ENCODE measurements around the gene PODXL. TPM values are rescaled to one million over a fixed set of nuclear protein-coding genes. Genes with fewer than 3 reads are reported as not detected.

The PODXL gene
- total and polyA plus RNA-seq, 2 experiments from 2014 or later, result 77.3 to 84.1 TPM

DNA sequence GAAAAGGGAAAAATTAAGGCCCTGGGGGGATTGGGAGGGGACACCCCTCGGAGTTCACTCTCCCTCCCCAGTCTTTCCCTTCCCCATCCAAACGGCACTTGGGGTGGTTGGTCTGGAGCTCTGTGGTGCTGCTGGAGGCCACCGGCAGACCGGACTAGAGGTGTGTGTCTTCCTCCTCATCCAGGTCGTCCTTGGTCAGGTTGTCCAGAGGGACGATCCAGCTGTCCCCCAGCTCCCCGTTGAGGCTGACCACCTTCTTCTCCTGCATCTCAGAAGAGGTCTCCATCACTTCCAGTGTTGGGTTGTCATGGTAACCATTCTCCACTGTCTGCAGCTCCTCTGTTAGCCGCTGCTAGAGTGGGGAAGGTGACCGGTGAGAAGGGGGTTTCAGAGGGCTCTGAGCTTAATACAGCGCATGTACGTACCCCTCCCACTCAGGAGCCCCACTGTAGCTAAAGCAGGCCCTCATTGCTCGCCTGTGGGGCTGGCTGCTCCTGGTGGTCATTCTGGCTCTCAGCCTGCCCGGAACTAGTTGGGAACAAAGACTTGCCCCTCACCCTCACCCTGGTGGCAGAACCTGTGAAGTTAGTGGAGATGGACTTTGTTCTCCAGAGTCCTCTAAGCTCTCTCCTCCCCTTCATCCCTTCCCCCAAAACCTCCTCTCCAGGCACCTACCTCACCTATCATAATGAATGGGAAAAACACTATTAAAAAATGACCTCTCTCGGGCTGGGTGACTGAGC, 52.1 kb downstream of the PODXL start:
- Histone ChIP-seq H3K36me3 (replicated peaks; ENCODE audit: insufficient read depth, low read depth) (no peaks in the 10 kb centered on the region), H2AFZ (no peak overlapping the region), H3K4me3 (no peak overlapping the region), H3K9me2 (replicated peaks; ENCODE audit: insufficient read depth) (no peaks in the 10 kb centered on the region), H3K4me1 (ENCODE audit: insufficient read depth) (peaks cover 10% of the 10 kb centered on the region), H3K27me3 (no peaks in the 10 kb centered on the region), H3K27ac (no peak overlapping the region), H3K79me2 (no peaks in the 10 kb centered on the region), H3K9me3 (ENCODE audit: low read depth) (no peaks in the 10 kb centered on the region), H4K20me1 (ENCODE audit: insufficient read depth, poor library complexity, severe bottlenecking) (no peaks in the 10 kb centered on the region), H3K4me2 (no peak overlapping the region)
- WGBS (ENCODE audit: low lambda C conversion rate, missing lambda C conversion rate), result 91% methylated on average over 14 of the region's 14 CpGs
- DNase-seq (ENCODE audit: low spot score), result no peak
- no peak for TF ChIP-seq EZH2phosphoT487 (IDR thresholded peaks at IDR 0.05; ENCODE audit: low read depth, severe bottlenecking, unreplicated experiment)
- no peak for TF ChIP-seq EZH2 (IDR thresholded peaks at IDR 0.05; ENCODE audit: borderline replicate concordance)
- TF ChIP-seq, protein P1, sequence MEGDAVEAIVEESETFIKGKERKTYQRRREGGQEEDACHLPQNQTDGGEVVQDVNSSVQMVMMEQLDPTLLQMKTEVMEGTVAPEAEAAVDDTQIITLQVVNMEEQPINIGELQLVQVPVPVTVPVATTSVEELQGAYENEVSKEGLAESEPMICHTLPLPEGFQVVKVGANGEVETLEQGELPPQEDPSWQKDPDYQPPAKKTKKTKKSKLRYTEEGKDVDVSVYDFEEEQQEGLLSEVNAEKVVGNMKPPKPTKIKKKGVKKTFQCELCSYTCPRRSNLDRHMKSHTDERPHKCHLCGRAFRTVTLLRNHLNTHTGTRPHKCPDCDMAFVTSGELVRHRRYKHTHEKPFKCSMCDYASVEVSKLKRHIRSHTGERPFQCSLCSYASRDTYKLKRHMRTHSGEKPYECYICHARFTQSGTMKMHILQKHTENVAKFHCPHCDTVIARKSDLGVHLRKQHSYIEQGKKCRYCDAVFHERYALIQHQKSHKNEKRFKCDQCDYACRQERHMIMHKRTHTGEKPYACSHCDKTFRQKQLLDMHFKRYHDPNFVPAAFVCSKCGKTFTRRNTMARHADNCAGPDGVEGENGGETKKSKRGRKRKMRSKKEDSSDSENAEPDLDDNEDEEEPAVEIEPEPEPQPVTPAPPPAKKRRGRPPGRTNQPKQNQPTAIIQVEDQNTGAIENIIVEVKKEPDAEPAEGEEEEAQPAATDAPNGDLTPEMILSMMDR (IDR thresholded peaks at IDR 0.05; ENCODE audit: poor library complexity), result no peak

DNA sequence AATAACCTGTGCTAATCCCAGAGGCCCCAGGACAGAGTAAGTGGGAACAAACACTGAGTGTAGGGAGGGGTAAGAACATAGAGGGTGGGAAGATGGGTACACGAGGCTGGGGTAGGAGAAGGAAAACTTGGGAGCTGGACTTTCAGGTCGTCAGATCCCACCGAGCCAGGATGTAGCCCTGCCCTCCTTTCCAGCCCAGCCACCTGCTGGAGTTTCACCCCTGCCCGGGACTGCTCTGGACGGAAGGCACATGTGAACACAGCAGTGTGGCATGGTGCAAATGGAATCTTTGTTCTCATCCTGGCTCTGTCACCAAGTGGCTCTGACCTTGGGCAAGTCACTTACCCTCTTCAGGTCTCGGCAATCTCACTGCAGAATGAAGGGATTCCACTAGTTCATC, 52.8 kb downstream of the PODXL start:
- no peaks in the 10 kb centered on the region for H3K27me3 ChIP-seq
- no peaks in the 10 kb centered on the region for H3K9me2 ChIP-seq (replicated peaks; ENCODE audit: insufficient read depth)
- no peak for DNase-seq (ENCODE audit: low spot score)
- H3K27ac ChIP-seq, result peak overlapping the region; percentile 60
- no peak overlapping the region for H3K4me3 ChIP-seq
- H3K9me3 ChIP-seq (ENCODE audit: low read depth), result no peaks in the 10 kb centered on the region
- H3K4me2 ChIP-seq, result no peak overlapping the region
- H3K36me3 ChIP-seq (replicated peaks; ENCODE audit: insufficient read depth, low read depth), result no peaks in the 10 kb centered on the region
- 77% methylated on average over 6 of the region's 6 CpGs for WGBS (ENCODE audit: low lambda C conversion rate, missing lambda C conversion rate)
- H2AFZ ChIP-seq, result no peak overlapping the region
- no peak for TF ChIP-seq EZH2phosphoT487 (IDR thresholded peaks at IDR 0.05; ENCODE audit: low read depth, severe bottlenecking, unreplicated experiment)
- no peaks in the 10 kb centered on the region for H4K20me1 ChIP-seq (ENCODE audit: insufficient read depth, poor library complexity, severe bottlenecking)
- H3K79me2 ChIP-seq, result no peaks in the 10 kb centered on the region
- peaks cover 10% of the 10 kb centered on the region for H3K4me1 ChIP-seq (ENCODE audit: insufficient read depth)

DNA sequence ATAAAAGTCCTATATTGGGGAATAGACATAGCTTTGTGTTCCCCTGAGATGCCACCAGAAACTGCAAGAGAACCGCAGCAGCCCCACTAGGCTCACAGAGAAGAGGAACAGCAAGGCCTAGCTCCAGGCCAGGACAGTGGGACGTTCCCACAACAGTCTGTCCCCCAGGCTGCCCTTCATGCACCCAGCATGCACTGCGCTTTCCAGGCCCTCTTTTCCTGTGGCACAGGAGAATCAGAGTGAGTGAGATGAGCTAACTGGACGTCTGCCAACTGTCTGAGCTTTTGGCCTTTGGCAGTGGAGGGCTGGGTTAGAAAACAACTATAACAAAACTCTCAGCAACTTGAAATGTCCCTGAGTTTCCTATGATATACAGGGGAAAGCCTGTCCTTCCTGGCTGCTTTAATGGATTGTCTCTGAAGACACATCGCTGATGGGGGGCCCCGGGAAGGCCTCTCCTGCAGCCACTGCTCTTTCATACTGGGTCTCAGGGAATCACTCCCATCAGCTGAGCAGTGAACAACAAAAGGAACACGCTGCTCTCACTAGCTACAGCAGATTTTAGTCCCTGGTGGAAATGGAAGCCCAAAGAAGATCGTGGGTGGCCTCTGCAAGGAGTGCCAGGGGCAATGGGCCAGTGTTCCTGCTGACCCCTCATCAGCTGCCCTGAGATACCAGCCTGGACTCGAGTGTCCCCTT, 53.5 kb downstream of the PODXL start:
- DNase-seq (ENCODE audit: low spot score), result peak; percentile 76
- no peaks in the 10 kb centered on the region for H3K79me2 ChIP-seq
- no peak overlapping the region for H3K4me2 ChIP-seq
- 70% methylated on average over 9 of the region's 9 CpGs for WGBS (ENCODE audit: low lambda C conversion rate, missing lambda C conversion rate)
- H2AFZ ChIP-seq, result no peak overlapping the region
- no peaks in the 10 kb centered on the region for H4K20me1 ChIP-seq (ENCODE audit: insufficient read depth, poor library complexity, severe bottlenecking)
- no peaks in the 10 kb centered on the region for H3K9me3 ChIP-seq (ENCODE audit: low read depth)
- H3K4me1 ChIP-seq (ENCODE audit: insufficient read depth), result peaks cover 10% of the 10 kb centered on the region
- H3K36me3 ChIP-seq (replicated peaks; ENCODE audit: insufficient read depth, low read depth), result no peaks in the 10 kb centered on the region
- no peaks in the 10 kb centered on the region for H3K9me2 ChIP-seq (replicated peaks; ENCODE audit: insufficient read depth)
- peak overlapping the region; percentile 60 for H3K27ac ChIP-seq
- TF ChIP-seq EZH2phosphoT487 (IDR thresholded peaks at IDR 0.05; ENCODE audit: low read depth, severe bottlenecking, unreplicated experiment) (no peak), EZH2 (IDR thresholded peaks at IDR 0.05; ENCODE audit: borderline replicate concordance) (no peak)
- TF ChIP-seq, protein P1 (IDR thresholded peaks at IDR 0.05; ENCODE audit: poor library complexity), result no peak
- H3K4me3 ChIP-seq, result no peak overlapping the region
- H3K27me3 ChIP-seq, result no peaks in the 10 kb centered on the region
